Smooth muscle cell (in vitro differentiated cells): ENCODE measurements around the gene ADAMTS4. TPM values are rescaled to one million over a fixed set of nuclear protein-coding genes. Genes with fewer than 3 reads are reported as not detected.

Source experiments
- DNase-seq: peaks from one replicate; lab custom pipeline; 2025; ENCODE audit not compliant: unreplicated experiment; lab: John Stamatoyannopoulos, UW
- H2AFZ ChIP-seq: fragments of 200-600 bp; sonication (generic); 2 replicates; pipeline ENCODE4 v1.6.0; 2016; ENCODE audit warnings: antibody characterized with exemption, low read depth, mild to moderate bottlenecking
- H3F3A ChIP-seq: fragments of 200-600 bp; sonication (generic); 2 replicates; pipeline ENCODE4 v1.6.0; 2017; ENCODE audit warnings: antibody characterized with exemption, low read depth
- H3K27ac ChIP-seq: fragments of 200-600 bp; sonication (generic); 2 replicates; pipeline ENCODE4 v1.5.1; 2016; ENCODE audit warnings: low read depth, mild to moderate bottlenecking
- H3K27me3 ChIP-seq: fragments of 200-600 bp; sonication (generic); 2 replicates; pipeline ENCODE4 v1.6.1; 2016; ENCODE audit warnings: low read depth, mild to moderate bottlenecking
- H3K36me3 ChIP-seq: fragments of 200-600 bp; sonication (generic); 2 replicates; pipeline ENCODE4 v1.5.1; 2016; ENCODE audit warnings: low read depth
- H3K4me1 ChIP-seq: fragments of 200-600 bp; sonication (generic); 2 replicates; pipeline ENCODE4 v1.5.1; 2016; ENCODE audit warnings: low read depth
- H3K4me2 ChIP-seq: fragments of 200-600 bp; sonication (generic); 2 replicates; pipeline ENCODE4 v1.6.0; 2016; ENCODE audit warnings: mild to moderate bottlenecking
- H3K4me3 ChIP-seq: fragments of 200-600 bp; sonication (generic); 2 replicates; pipeline ENCODE4 v1.5.1; 2016; ENCODE audit warnings: mild to moderate bottlenecking
- H3K79me2 ChIP-seq: fragments of 200-600 bp; sonication (generic); 2 replicates; pipeline ENCODE4 v1.6.0; 2016; ENCODE audit warnings: low read depth, mild to moderate bottlenecking
- H3K9ac ChIP-seq: fragments of 200-600 bp; sonication (generic); 2 replicates; pipeline ENCODE4 v1.6.0; 2016; ENCODE audit warnings: low read depth
- H3K9me3 ChIP-seq: fragments of 200-600 bp; sonication (generic); replicated peaks from 2 replicates; pipeline ENCODE4 v1.5.1; 2016; ENCODE audit warnings: low read depth
- H4K20me1 ChIP-seq: fragments of 200-600 bp; sonication (generic); 2 replicates; pipeline ENCODE4 v1.6.0; 2016; ENCODE audit warnings: low read depth
- WGBS: methylation state at CpG from one replicate; pipeline ENCODE4 v1.1.7; 2016; ENCODE audit warnings: low lambda C conversion rate; 5-methylcytosine and 5-hydroxymethylcytosine counted together
- polyA plus RNA-seq: library from polyadenylated mRNA; unstranded; fragments of >200 nt; fragmentation: Nextera tagmentation; extraction: Ambion mirVana; gene quantifications from 2 replicates; pipeline ENCODE4 v1.2.1, GENCODE V29; 2016
- total RNA-seq: library from RNA; depleted of rRNA; stranded (reverse); fragments of >200 nt; gene quantifications from 2 replicates; pipeline ENCODE4 v1.2.3, GENCODE V29; 2014
- TF ChIP-seq, protein P1 (sequence below): fragments of 200-600 bp; sonication (generic); IDR thresholded peaks from 2 replicates; pipeline ENCODE4 v1.5.1; 2017; ENCODE audit warnings: borderline replicate concordance, mild to moderate bottlenecking, antibody characterized with exemption; ENCODE audit not compliant: insufficient read depth, poor library complexity, severe bottlenecking

Gene ADAMTS4
- total and polyA plus RNA-seq, 2 experiments from 2014 or later, result 17.1 to 28.3 TPM

GRCh38 chr1:161238039-161238473 lies 39.2 kb upstream of the ADAMTS4 start, which contains the start of gene NR1I3:
TSS of gene NR1I3 (minus strand) at chr1:161238203. CDS start at chr1:161236565, 1,638 bp downstream.
- Histone ChIP-seq H3K4me2 (no peak within 1 kb of the TSS), H3K4me1 (no peaks in the 10 kb centered on the region), H3F3A (no peaks in the 10 kb centered on the region), H3K36me3 (no peaks in the 10 kb centered on the region), H2AFZ (peak within 1 kb of the TSS; percentile 51), H3K27ac (no peak within 1 kb of the TSS), H3K9ac (no peak within 1 kb of the TSS), H3K9me3 (no peaks in the 10 kb centered on the region), H3K79me2 (no peaks in the 10 kb centered on the region), H3K27me3 (no peaks in the 10 kb centered on the region), H3K4me3 (no peak within 1 kb of the TSS), H4K20me1 (no peaks in the 10 kb centered on the region)
- TF ChIP-seq, protein P1, sequence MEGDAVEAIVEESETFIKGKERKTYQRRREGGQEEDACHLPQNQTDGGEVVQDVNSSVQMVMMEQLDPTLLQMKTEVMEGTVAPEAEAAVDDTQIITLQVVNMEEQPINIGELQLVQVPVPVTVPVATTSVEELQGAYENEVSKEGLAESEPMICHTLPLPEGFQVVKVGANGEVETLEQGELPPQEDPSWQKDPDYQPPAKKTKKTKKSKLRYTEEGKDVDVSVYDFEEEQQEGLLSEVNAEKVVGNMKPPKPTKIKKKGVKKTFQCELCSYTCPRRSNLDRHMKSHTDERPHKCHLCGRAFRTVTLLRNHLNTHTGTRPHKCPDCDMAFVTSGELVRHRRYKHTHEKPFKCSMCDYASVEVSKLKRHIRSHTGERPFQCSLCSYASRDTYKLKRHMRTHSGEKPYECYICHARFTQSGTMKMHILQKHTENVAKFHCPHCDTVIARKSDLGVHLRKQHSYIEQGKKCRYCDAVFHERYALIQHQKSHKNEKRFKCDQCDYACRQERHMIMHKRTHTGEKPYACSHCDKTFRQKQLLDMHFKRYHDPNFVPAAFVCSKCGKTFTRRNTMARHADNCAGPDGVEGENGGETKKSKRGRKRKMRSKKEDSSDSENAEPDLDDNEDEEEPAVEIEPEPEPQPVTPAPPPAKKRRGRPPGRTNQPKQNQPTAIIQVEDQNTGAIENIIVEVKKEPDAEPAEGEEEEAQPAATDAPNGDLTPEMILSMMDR, result no peak
- DNase-seq, result no peak
- 26% methylated on average over 4 of the region's 4 CpGs for WGBS

DNA sequence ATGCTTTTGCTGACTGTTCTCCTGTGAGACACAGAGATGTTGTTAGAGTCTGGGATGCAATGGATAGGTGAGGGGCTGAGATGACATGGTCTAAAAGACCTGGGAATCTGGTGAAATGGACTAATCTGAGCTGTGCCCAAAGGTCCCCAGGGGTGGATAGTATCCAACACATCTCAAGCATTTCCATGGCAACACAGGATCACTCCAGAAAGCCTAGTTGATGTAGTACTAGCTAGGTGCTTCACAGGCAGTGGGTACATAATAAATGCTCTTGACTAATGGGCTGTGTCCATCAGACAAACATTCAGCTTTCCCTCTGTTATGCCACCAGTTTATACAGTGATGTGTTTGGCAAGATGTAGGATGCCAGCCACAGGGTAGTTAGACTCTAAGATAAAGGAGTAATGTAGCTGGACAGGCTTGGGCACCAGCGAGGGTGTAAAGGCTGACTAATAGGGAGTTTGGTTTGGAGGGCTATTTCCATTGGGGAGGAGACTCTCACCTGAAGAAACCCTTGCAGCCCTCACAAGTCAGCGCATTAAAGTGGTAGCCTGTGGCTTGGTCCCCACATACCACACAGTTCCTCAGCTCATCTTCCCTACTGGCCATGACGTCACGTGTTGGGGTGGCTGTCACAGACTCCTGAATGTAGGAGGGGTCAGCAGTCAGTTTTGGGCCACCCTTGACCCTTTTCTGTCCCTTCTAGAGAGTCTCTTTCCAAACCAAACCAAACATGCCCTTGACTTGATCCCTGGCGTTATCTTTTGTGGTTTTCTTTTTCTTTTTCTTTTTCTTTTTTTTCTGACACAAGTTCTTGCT lies 37.3 kb upstream of the ADAMTS4 start:
- no peak for DNase-seq
- Histone ChIP-seq H4K20me1 (no peaks in the 10 kb centered on the region), H3K4me3 (no peak overlapping the region), H3K9me3 (no peaks in the 10 kb centered on the region), H3K4me2 (no peak overlapping the region), H3K4me1 (no peaks in the 10 kb centered on the region), H3K27ac (no peak overlapping the region), H3K27me3 (no peaks in the 10 kb centered on the region), H3F3A (no peaks in the 10 kb centered on the region), H3K36me3 (no peaks in the 10 kb centered on the region), H3K79me2 (no peaks in the 10 kb centered on the region), H3K9ac (no peak overlapping the region), H2AFZ (no peak overlapping the region)
- 90% methylated on average over 5 of the region's 5 CpGs for WGBS
- TF ChIP-seq, protein P1, result no peak

DNA sequence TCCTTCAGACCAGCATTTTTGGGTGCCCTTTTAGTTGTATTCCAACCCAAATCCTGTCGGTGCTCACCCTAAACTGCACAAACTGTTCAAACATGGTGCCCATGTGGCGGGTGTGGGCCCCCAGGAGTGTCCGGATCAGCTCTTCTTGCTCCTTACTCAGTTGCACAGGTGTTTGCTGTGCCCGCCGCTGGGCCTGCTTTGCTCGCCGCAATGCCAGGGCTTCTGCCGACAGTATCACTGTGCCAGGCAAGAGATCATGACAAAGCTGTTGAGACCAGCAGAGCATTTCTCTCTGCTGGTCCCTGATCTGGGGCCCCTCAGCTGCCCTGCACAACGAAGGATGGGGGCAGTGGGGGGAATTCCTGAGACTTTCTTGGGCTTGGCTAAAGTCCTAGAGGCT lies 34.2 kb upstream of the ADAMTS4 start:
- Histone ChIP-seq H3K79me2 (no peaks in the 10 kb centered on the region), H4K20me1 (no peaks in the 10 kb centered on the region), H3K27ac (no peak overlapping the region), H3K4me1 (no peaks in the 10 kb centered on the region), H3F3A (no peaks in the 10 kb centered on the region), H3K9ac (no peak overlapping the region), H3K27me3 (no peaks in the 10 kb centered on the region), H3K36me3 (no peaks in the 10 kb centered on the region), H3K4me3 (no peak overlapping the region), H2AFZ (no peak overlapping the region), H3K9me3 (no peaks in the 10 kb centered on the region), H3K4me2 (no peak overlapping the region)
- 94% methylated on average over 9 of the region's 9 CpGs for WGBS
- TF ChIP-seq, protein P1, result no peak
- DNase-seq, result no peak
